ENCODE measurements around the gene HYAL2. TPM values are rescaled to one million over a fixed set of nuclear protein-coding genes. Genes with fewer than 3 reads are reported as not detected.

The HYAL2 gene
- total RNA-seq, 4 donors from 2014 or later = 37.4 to 114 (median 97.2) TPM

DNA sequence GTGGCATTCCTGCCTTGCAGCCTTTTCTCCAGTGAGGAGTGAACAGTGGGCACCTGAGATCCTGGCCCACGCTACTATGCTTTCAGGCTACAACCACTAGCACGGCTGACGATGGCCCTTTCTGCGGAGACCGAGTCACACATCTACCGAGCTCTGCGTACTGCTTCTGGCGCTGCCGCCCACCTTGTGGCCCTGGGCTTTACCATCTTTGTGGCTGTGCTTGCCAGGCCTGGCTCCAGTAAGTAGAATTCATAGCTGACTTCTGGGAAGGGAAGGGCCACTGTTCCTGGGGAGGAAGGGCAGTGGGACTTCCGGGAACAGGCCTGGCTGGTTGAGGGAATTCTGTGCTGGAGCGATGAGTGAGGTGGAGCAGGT, 28.8 kb upstream of the HYAL2 start:
- intact Hi-C loops (cut with DNase I) = no loop called here

DNA sequence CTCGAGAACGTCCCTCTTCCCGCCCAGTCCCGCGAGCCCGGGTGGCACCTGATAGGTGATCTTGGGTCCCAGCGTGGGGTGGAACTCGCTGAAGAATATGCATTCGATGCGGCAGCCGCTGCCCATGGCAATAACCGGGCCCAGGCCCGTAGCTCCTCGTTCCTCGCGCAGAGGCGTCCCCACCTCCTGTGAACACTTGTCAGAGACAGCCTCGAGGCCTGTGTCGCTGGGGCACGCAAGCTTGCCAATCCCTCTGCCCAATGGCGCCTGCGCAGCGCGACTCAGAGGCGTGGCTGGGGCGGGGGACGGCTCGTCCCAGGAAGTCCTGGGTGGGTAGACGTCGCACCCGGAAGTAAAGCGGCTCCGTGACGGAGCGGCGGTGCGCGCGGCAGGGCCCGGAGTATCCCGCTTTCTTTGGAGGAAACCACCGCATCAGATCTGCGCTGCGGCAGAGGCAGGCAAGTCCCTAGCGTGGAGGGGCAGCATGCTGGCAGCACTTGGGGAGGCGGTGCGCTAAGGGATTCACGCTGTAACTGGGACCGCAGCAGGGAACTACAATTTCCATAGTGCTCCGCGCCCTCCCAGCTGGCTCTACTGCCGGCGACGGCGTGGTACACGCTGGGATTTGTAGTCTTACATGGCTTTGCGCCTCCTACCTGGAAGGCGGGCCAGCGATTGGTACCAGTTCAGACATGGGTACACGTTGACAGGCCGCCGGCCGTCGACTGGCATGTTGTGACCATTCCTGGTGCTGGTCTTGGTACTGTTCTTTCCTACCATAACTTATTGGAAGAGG, 28.2 kb upstream of the HYAL2 start, which contains the start of the genes CYB561D2 and NPRL2:
Gene CYB561D2 (plus strand): TSS at position 336 of the 796 bp plus-strand sequence. CDS start 572 bp downstream, outside the sequence.
Gene NPRL2 (minus strand): TSS at position 249 of the 796 bp plus-strand sequence. CDS start 123 bp downstream, at position 126.
- peaks cover 41 to 74% (median 55%) of the 10 kb centered on the region in 4 donors for H3K4me1 ChIP-seq
- H3K27ac ChIP-seq (replicated peaks in 1 of 4) = peak within 1 kb of the TSS; percentile 87 to 96 (median 91)
- no peaks in the 10 kb centered on the region for H3K27me3 ChIP-seq
- TF ChIP-seq, protein P1, sequence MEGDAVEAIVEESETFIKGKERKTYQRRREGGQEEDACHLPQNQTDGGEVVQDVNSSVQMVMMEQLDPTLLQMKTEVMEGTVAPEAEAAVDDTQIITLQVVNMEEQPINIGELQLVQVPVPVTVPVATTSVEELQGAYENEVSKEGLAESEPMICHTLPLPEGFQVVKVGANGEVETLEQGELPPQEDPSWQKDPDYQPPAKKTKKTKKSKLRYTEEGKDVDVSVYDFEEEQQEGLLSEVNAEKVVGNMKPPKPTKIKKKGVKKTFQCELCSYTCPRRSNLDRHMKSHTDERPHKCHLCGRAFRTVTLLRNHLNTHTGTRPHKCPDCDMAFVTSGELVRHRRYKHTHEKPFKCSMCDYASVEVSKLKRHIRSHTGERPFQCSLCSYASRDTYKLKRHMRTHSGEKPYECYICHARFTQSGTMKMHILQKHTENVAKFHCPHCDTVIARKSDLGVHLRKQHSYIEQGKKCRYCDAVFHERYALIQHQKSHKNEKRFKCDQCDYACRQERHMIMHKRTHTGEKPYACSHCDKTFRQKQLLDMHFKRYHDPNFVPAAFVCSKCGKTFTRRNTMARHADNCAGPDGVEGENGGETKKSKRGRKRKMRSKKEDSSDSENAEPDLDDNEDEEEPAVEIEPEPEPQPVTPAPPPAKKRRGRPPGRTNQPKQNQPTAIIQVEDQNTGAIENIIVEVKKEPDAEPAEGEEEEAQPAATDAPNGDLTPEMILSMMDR (IDR thresholded peaks at IDR 0.05) = peak in 2 of 3 experiments; percentile 2 to 10
- TF ChIP-seq EP300 (IDR thresholded peaks at IDR 0.05) (no peak), POLR2A (IDR thresholded peaks at IDR 0.05; ENCODE audit: low read depth) (peak; percentile 32), POLR2AphosphoS5 (IDR thresholded peaks at IDR 0.05) (peak; percentile 94)
- H3K4me3 ChIP-seq = peak within 1 kb of the TSS; percentile 71 to 97 (median 74)
- DNase-seq (ENCODE audit: extremely low spot score) = peak; percentile 98
- peaks cover 14 to 52% (median 44%) of the 10 kb centered on the region in 4 donors for H3K36me3 ChIP-seq
- H3K9me3 ChIP-seq = no peaks in the 10 kb centered on the region
- intact Hi-C loops (cut with DNase I) = no loop called here
- no CpG with 5 or more reads among the region's 64 CpGs for WGBS

More for the DNA sequence above, 28.8 kb upstream of the HYAL2 start:
- Histone ChIP-seq H3K4me3 (peak overlapping the region; percentile 71 to 97 (median 74)), H3K4me1 (peaks cover 46 to 74% (median 56%) of the 10 kb centered on the region in 4 donors), H3K36me3 (peaks cover 14 to 57% (median 48%) of the 10 kb centered on the region in 4 donors), H3K27ac (replicated peaks in 1 of 4) (peak overlapping the region; percentile 87 to 96 (median 91)), H3K27me3 (no peaks in the 10 kb centered on the region), H3K9me3 (no peaks in the 10 kb centered on the region)
- no peak for TF ChIP-seq EP300 (IDR thresholded peaks at IDR 0.05)
- no peak for TF ChIP-seq POLR2A (IDR thresholded peaks at IDR 0.05; ENCODE audit: low read depth)
- TF ChIP-seq, protein P1 (IDR thresholded peaks at IDR 0.05) = no peak
- TF ChIP-seq POLR2AphosphoS5 (IDR thresholded peaks at IDR 0.05) = no peak
- WGBS = 53% methylated on average over 11 of the region's 11 CpGs
- no peak for DNase-seq (ENCODE audit: extremely low spot score)

DNA sequence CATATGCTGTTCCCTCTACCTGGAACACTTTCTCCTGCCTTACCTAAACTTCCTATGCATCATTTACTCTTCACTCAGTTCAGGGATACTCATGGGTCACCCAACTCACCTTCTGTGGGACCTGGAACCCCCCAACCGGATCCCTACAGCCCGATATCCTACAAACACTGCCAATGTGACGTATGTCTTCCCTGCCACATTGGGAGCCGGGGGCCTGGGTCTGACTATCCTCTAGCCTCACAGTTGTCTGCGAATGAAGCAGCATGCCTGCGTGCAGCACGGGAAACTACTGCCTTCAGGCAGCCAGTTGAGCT, 27.6 kb upstream of the HYAL2 start:
- WGBS = 13% methylated on average over 4 of the region's 7 CpGs
- no peaks in the 10 kb centered on the region for H3K9me3 ChIP-seq
- peaks cover 14 to 46% (median 39%) of the 10 kb centered on the region in 4 donors for H3K36me3 ChIP-seq
- intact Hi-C loops (cut with DNase I) = no loop called here
- H3K27me3 ChIP-seq = peaks cover 0 to 3% (median 0%) of the 10 kb centered on the region in 4 donors
- peaks cover 43 to 74% (median 55%) of the 10 kb centered on the region in 4 donors for H3K4me1 ChIP-seq
- DNase-seq (ENCODE audit: extremely low spot score) = no peak
- no peak for TF ChIP-seq POLR2AphosphoS5 (IDR thresholded peaks at IDR 0.05)
- H3K27ac ChIP-seq (replicated peaks in 1 of 4) = peak overlapping the region; percentile 87 to 96 (median 91)
- H3K4me3 ChIP-seq = peak overlapping the region; percentile 71 to 97 (median 74)

DNA sequence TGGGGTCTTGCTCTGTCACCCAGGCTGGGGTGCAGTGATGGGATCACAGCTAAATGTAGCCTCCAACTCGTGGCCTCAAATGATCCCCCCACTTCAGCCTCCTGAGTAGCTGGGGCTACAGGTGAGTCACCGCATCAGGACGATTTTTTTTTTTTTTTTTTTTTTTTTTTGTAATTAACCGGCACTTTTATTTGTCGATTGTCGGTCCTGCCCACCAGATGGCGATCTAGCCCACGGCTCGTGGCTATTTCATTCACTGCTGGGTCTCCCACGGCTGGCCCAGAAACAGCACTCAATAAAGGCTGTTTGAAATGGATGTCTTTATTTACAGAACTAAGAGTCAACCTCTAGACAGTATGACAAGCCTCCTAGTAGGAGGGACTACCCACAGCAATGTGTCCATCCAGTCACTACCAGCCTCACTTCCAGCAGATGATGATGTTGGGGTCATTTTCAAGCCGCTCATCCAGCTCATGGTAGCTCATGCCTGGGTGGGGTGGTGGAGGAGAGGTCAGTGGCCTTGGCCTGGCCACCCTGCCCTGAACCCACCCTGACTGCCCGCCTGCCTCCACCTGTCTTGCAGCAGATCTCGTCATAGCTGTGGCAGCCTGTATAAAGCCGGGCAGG, 24.8 kb upstream of the HYAL2 start:
- 23% methylated on average over 13 of the region's 14 CpGs for WGBS
- Histone ChIP-seq H3K36me3 (peaks cover 0 to 20% (median 13%) of the 10 kb centered on the region in 4 donors), H3K4me3 (no peak overlapping the region), H3K27me3 (peaks cover 0 to 3% (median 0%) of the 10 kb centered on the region in 4 donors), H3K27ac (replicated peaks in 1 of 4) (peak overlapping the region in 1 of 4 donors; percentile 60), H3K4me1 (peaks cover 42 to 57% (median 55%) of the 10 kb centered on the region in 4 donors), H3K9me3 (no peaks in the 10 kb centered on the region)
- no peak for DNase-seq (ENCODE audit: extremely low spot score)
- TF ChIP-seq POLR2A (IDR thresholded peaks at IDR 0.05; ENCODE audit: low read depth) (no peak), EP300 (IDR thresholded peaks at IDR 0.05) (no peak), POLR2AphosphoS5 (IDR thresholded peaks at IDR 0.05) (no peak)
- TF ChIP-seq, protein P1 (IDR thresholded peaks at IDR 0.05) = peak; percentile 50 to 54 (median 52)
- intact Hi-C loops (cut with DNase I) = loop anchor here (2.0 kb wide), 1 partner anchor 196 kb away; no protein-coding TSS in a partner anchor
